Neural cell (in vitro differentiated cells): ENCODE results near the gene GSE1.

Experiments used
- CTCF ChIP-seq: fragments of 450-650 bp; IDR thresholded peaks from 2 replicates; pipeline ENCODE4 v1.5.1; 2014; ENCODE audit warnings: antibody characterized with exemption, mild to moderate bottlenecking, moderate library complexity; ENCODE audit not compliant: poor library complexity, severe bottlenecking
- EP300 ChIP-seq: fragments of 450-650 bp; conservative IDR thresholded peaks from 2 replicates; pipeline ENCODE4 v1.6.1; 2014; ENCODE audit warnings: antibody characterized with exemption, mild to moderate bottlenecking, moderate library complexity; ENCODE audit not compliant: poor library complexity, severe bottlenecking
- EZH2 ChIP-seq: fragments of 200-600, 300-800 bp; shearing (Covaris generic), sonication (generic); IDR thresholded peaks from 2 replicates; pipeline ENCODE4 v1.6.1; 2014; ENCODE audit warnings: antibody characterized with exemption, low read length, borderline replicate concordance, mild to moderate bottlenecking; ENCODE audit not compliant: insufficient read depth, poor library complexity, severe bottlenecking
- POLR2AphosphoS5 ChIP-seq: IDR thresholded peaks from 2 replicates; pipeline ENCODE4 v1.6.1; 2012
- REST ChIP-seq: IDR thresholded peaks from 2 replicates; pipeline ENCODE4 v1.6.1; 2012; ENCODE audit warnings: borderline replicate concordance
- SMC3 ChIP-seq: fragments of 450-650 bp; conservative IDR thresholded peaks from 2 replicates; pipeline ENCODE4 v1.6.1; 2014; ENCODE audit warnings: antibody characterized with exemption, mild to moderate bottlenecking, moderate library complexity; ENCODE audit not compliant: poor library complexity
- TAF1 ChIP-seq: IDR thresholded peaks from 2 replicates; pipeline ENCODE4 v1.6.1; 2012; ENCODE audit warnings: low read depth

- TF ChIP-seq TAF1 = no peak
- no peak for TF ChIP-seq EZH2
- TF ChIP-seq CTCF = no peak
- no peak for TF ChIP-seq POLR2AphosphoS5
- no peak for TF ChIP-seq EP300
- TF ChIP-seq REST = no peak
- TF ChIP-seq SMC3 = no peak
These were observed 14.6 kb downstream of the GSE1 start for GRCh38 chr16:85627526-85628264.
